CD4-positive, alpha-beta T cell treated with Interleukin-10 for 1 hour (primary cell): ENCODE measurements around the gene DGKG.
A peak's percentile ranks its signal among the peaks of the same experiment; 100 is the strongest.

Source experiments
- DNase-seq: peaks from one replicate; pipeline ENCODE4 v3.0.0-alpha.2; 2020

The DGKG gene

GRCh38 chr3:186132487-186132886, 229.5 kb downstream of the DGKG start:
- no peak for DNase-seq

GRCh38 chr3:186129206-186129605, 232.8 kb downstream of the DGKG start:
- no peak for DNase-seq

GRCh38 chr3:186128158-186128557, 233.9 kb downstream of the DGKG start:
- DNase-seq = no peak

GRCh38 chr3:186127463-186127862, 234.6 kb downstream of the DGKG start:
- DNase-seq = no peak

GRCh38 chr3:186125118-186125517, 236.9 kb downstream of the DGKG start:
- no peak for DNase-seq

- DNase-seq = no peak
Observed at GRCh38 chr3:186124592-186124991, 237.4 kb downstream of the DGKG start.

GRCh38 chr3:186123012-186123411, 239.0 kb downstream of the DGKG start:
- DNase-seq = no peak

GRCh38 chr3:186121968-186122367, 240.1 kb downstream of the DGKG start:
- DNase-seq = no peak

- DNase-seq = no peak
Observed at GRCh38 chr3:186121278-186121677, 240.8 kb downstream of the DGKG start.

GRCh38 chr3:186119499-186119898, 242.5 kb downstream of the DGKG start:
- no peak for DNase-seq

- DNase-seq = no peak
Observed at GRCh38 chr3:186118692-186119091, 243.3 kb downstream of the DGKG start.

GRCh38 chr3:186117521-186118134, 244.4 kb downstream of the DGKG start:
- no peak for DNase-seq

- DNase-seq = no peak
Observed at GRCh38 chr3:186115239-186115996, 246.6 kb downstream of the DGKG start.

GRCh38 chr3:186110975-186111974, 250.8 kb downstream of the DGKG start:
- no peak for DNase-seq

GRCh38 chr3:186109897-186110803, 251.9 kb downstream of the DGKG start:
- no peak for DNase-seq

- peak; percentile 92 for DNase-seq
Observed at GRCh38 chr3:186108941-186109865, 252.8 kb downstream of the DGKG start, which contains the start of gene ETV5. TSS of gene ETV5 (minus strand) at chr3:186109089. CDS start at chr3:186105868, 3,221 bp downstream.

- DNase-seq = no peak
Observed at GRCh38 chr3:186108106-186108940, 253.7 kb downstream of the DGKG start.

- DNase-seq = peak; percentile 23
Observed at GRCh38 chr3:186107215-186108105, 254.6 kb downstream of the DGKG start.

GRCh38 chr3:186105543-186105942, 256.5 kb downstream of the DGKG start:
- DNase-seq = no peak
